ENCODE measurements around the gene PLA2G3. TPM values are rescaled to one million over a fixed set of nuclear protein-coding genes. Genes with fewer than 3 reads are reported as not detected.
A peak's percentile ranks its signal among the peaks of the same experiment; 100 is the strongest.

Gene PLA2G3
- total RNA-seq, 2 donors from 2014 or later = 0.57 to 0.88 TPM

- intact Hi-C loops (cut with DNase I) = no loop called here
- DNase-seq = no peak
- H3K9ac ChIP-seq (ENCODE audit: low read depth in 2 of 2, low read length in 2 of 2) = no peak overlapping the region
Measured at GRCh38 chr22:31153357-31153756, 13.0 kb upstream of the PLA2G3 start.

GRCh38 chr22:31151872-31152271 is 11.6 kb upstream of the PLA2G3 start:
- Histone ChIP-seq H3K27me3 (no peaks in the 10 kb centered on the region), H3K9me3 (no peaks in the 10 kb centered on the region), H3K36me3 (no peaks in the 10 kb centered on the region), H3K4me1 (no peaks in the 10 kb centered on the region), H3K9ac (ENCODE audit: low read depth in 2 of 2, low read length in 2 of 2) (no peak overlapping the region), H3K4me3 (no peak overlapping the region), H3K27ac (no peak overlapping the region)
- no peak for DNase-seq
- intact Hi-C loops (cut with DNase I) = no loop called here
- no peak for TF ChIP-seq CTCF (IDR thresholded peaks at IDR 0.05)

More at GRCh38 chr22:31153357-31153756, 13.0 kb upstream of the PLA2G3 start:
- Histone ChIP-seq H3K36me3 (no peaks in the 10 kb centered on the region), H3K9me3 (no peaks in the 10 kb centered on the region), H3K27me3 (no peaks in the 10 kb centered on the region), H3K4me1 (no peaks in the 10 kb centered on the region), H3K27ac (no peak overlapping the region), H3K4me3 (no peak overlapping the region)
- no peak for TF ChIP-seq CTCF (IDR thresholded peaks at IDR 0.05)

- no peak overlapping the region for H3K9ac ChIP-seq (ENCODE audit: low read depth in 2 of 2, low read length in 2 of 2)
- H3K27ac ChIP-seq = no peak overlapping the region
- H3K4me1 ChIP-seq = no peaks in the 10 kb centered on the region
- no peak for TF ChIP-seq CTCF (IDR thresholded peaks at IDR 0.05)
- no peaks in the 10 kb centered on the region for H3K36me3 ChIP-seq
- no peak for DNase-seq
- H3K9me3 ChIP-seq = no peaks in the 10 kb centered on the region
- no peak overlapping the region for H3K4me3 ChIP-seq
- H3K27me3 ChIP-seq = no peaks in the 10 kb centered on the region
- intact Hi-C loops (cut with DNase I) = no loop called here
Measured at GRCh38 chr22:31150615-31151014, 10.3 kb upstream of the PLA2G3 start.

- H3K27me3 ChIP-seq = no peaks in the 10 kb centered on the region
- H3K4me1 ChIP-seq = no peaks in the 10 kb centered on the region
- H3K4me3 ChIP-seq = no peak overlapping the region
- H3K27ac ChIP-seq = no peak overlapping the region
- H3K36me3 ChIP-seq = no peaks in the 10 kb centered on the region
- DNase-seq = peak; percentile 76
- H3K9ac ChIP-seq (ENCODE audit: low read depth in 2 of 2, low read length in 2 of 2) = no peak overlapping the region
- intact Hi-C loops (cut with DNase I) = loop anchor here (2.0 to 5.0 kb wide), 2 partner anchors 42 to 202 kb away; partner anchors contain the start of gene SELENOM
- TF ChIP-seq CTCF (IDR thresholded peaks at IDR 0.05) = peak; percentile 86
- H3K9me3 ChIP-seq = no peaks in the 10 kb centered on the region
Measured at GRCh38 chr22:31148953-31149627, 8.8 kb upstream of the PLA2G3 start.

- H3K9me3 ChIP-seq = no peaks in the 10 kb centered on the region
- intact Hi-C loops (cut with DNase I) = loop anchor here (2.0 to 5.0 kb wide), 2 partner anchors 41 to 202 kb away; partner anchors contain the start of gene SELENOM
- no peak for TF ChIP-seq CTCF (IDR thresholded peaks at IDR 0.05)
- no peaks in the 10 kb centered on the region for H3K36me3 ChIP-seq
- DNase-seq = no peak
- no peak overlapping the region for H3K4me3 ChIP-seq
- no peaks in the 10 kb centered on the region for H3K27me3 ChIP-seq
- H3K27ac ChIP-seq = no peak overlapping the region
- no peak overlapping the region for H3K9ac ChIP-seq (ENCODE audit: low read depth in 2 of 2, low read length in 2 of 2)
- H3K4me1 ChIP-seq = no peaks in the 10 kb centered on the region
Measured at GRCh38 chr22:31148488-31148887, 8.2 kb upstream of the PLA2G3 start.

All from colonic mucosa (tissue), 4 donors.